Vagina (tissue), 2 donors: ENCODE results near the gene MDM1. TPM values are rescaled to one million over a fixed set of nuclear protein-coding genes. Genes with fewer than 3 reads are reported as not detected.

Experiments
- DNase-seq, 2 donors: peaks; one replicate each; pipeline ENCODE4 v3.0.0-alpha.2; 2017; ENCODE audit errors: extremely low spot score in 2 of 2
- H3K27ac ChIP-seq: fragments of 200-600 bp; sonication (generic); one replicate; pipeline ENCODE4 v1.5.1; 2019
- H3K27me3 ChIP-seq: fragments of 200-600 bp; sonication (generic); one replicate; pipeline ENCODE4 v1.5.1; 2019
- H3K36me3 ChIP-seq, 2 donors: fragments of 200-600 bp; sonication (generic); one replicate each; pipeline ENCODE4 v1.5.1; 2017 to 2019
- H3K4me1 ChIP-seq: fragments of 200-600 bp; sonication (generic); one replicate; pipeline ENCODE4 v1.5.1; 2019
- H3K4me3 ChIP-seq, 2 donors: fragments of 200-600 bp; sonication (generic); 1 replicate in 1 of 2; 2 replicates in 1 of 2; pipeline ENCODE4 v1.5.1; 2016 to 2019
- H3K9me3 ChIP-seq: fragments of 200-600 bp; sonication (generic); one replicate; pipeline ENCODE4 v1.5.1; 2019
- POLR2A ChIP-seq, 2 donors: fragments of 450-650 bp; IDR thresholded peaks; one replicate each; pipeline ENCODE4 v1.6.1; 2017; ENCODE audit warnings: antibody characterized with exemption in 2 of 2, mild to moderate bottlenecking in 2 of 2, moderate library complexity in 2 of 2
- POLR2AphosphoS5 ChIP-seq, 2 donors: sonication (generic); formaldehyde crosslinking; IDR thresholded peaks; one replicate each; pipeline ENCODE4 v1.9.0; 2017; ENCODE audit warnings: antibody characterized with exemption in 2 of 2, mild to moderate bottlenecking in 2 of 2, low read depth in 1 of 2; ENCODE audit not compliant: insufficient read depth in 1 of 2
- intact Hi-C: fragments of 100-400 bp; cut with DNase I; formaldehyde crosslinking; loops from one replicate; pipeline ENCODE4 v1.15.1; 2023
- total RNA-seq: library from RNA; depleted of rRNA; stranded (reverse); fragments of >200 nt; gene quantifications from one replicate; pipeline ENCODE4 v1.2.3, GENCODE V29; 2016
- TF ChIP-seq, protein P1 (sequence below), 3 experiments: fragments of 450-650 bp in 2 of 3; fragments of 200-600 bp in 1 of 3; sonication (generic) in 1 of 3; IDR thresholded peaks; one replicate each; pipeline ENCODE4 v1.5.1; 2017 to 2019; ENCODE audit warnings: antibody characterized with exemption in 3 of 3, mild to moderate bottlenecking in 2 of 3, moderate library complexity in 2 of 3

The MDM1 gene
- total RNA-seq, 1 donor from 2014 or later = 30.0 TPM

DNA sequence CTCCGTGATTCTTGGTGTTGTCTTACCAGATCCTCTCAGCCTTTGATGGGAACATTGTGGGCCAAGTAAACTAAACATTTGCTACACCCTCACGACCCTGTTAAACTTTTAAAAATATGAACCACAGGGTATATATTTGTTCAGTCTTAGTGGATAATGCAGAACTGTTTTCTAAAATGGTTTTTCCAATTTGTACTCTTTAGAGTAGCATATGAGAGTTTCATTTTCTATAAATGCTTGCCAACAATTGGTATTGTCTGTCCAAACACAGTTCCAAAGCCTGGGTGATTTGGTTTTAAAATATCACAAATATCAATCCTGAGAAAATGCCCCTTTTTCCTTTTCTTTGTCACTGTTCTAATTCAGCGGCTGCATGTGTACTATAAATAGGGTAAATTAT lies 72.0 kb downstream of the MDM1 start:
- TF ChIP-seq, protein P1, sequence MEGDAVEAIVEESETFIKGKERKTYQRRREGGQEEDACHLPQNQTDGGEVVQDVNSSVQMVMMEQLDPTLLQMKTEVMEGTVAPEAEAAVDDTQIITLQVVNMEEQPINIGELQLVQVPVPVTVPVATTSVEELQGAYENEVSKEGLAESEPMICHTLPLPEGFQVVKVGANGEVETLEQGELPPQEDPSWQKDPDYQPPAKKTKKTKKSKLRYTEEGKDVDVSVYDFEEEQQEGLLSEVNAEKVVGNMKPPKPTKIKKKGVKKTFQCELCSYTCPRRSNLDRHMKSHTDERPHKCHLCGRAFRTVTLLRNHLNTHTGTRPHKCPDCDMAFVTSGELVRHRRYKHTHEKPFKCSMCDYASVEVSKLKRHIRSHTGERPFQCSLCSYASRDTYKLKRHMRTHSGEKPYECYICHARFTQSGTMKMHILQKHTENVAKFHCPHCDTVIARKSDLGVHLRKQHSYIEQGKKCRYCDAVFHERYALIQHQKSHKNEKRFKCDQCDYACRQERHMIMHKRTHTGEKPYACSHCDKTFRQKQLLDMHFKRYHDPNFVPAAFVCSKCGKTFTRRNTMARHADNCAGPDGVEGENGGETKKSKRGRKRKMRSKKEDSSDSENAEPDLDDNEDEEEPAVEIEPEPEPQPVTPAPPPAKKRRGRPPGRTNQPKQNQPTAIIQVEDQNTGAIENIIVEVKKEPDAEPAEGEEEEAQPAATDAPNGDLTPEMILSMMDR (IDR thresholded peaks at IDR 0.05) = no peak
- TF ChIP-seq POLR2A (IDR thresholded peaks at IDR 0.05) (no peak), POLR2AphosphoS5 (IDR thresholded peaks at IDR 0.05; ENCODE audit: insufficient read depth in 1 of 2, low read depth in 1 of 2) (no peak)
- H3K9me3 ChIP-seq = no peaks in the 10 kb centered on the region
- no peaks in the 10 kb centered on the region for H3K36me3 ChIP-seq
- H3K27me3 ChIP-seq = no peaks in the 10 kb centered on the region
- no peak overlapping the region for H3K4me3 ChIP-seq
- no peak for DNase-seq
- no peaks in the 10 kb centered on the region for H3K4me1 ChIP-seq
- no peak overlapping the region for H3K27ac ChIP-seq
- intact Hi-C loops = no loop called here

DNA sequence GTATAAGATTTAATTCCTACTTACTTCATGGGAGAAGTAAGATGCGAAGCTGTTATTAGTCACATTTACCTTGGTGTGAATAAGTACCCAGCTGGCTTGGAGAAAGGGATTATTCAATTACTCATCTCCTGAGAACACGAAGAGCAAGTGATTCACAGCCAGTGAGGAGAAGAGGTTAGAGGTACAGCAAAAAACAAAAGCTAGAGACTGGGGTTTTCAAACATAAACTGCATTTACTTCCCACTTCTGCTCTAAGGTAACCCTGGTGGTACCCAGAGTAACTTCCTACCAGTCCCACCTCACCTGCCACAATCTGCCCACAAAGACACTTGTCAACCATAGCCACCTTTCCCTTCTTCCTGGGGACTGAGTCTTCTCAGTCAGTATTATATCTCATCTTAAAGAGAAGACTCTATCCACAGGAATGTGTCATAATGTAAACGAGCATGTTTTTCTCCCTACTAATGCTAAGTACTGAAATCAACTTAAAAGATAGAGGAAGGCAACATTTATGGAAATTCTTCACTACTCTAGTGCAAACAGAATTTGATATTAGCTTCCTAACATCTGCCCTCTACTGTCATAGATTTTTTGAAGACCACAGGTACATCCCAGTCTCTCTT lies 72.7 kb downstream of the MDM1 start:
- Histone ChIP-seq H3K4me1 (no peaks in the 10 kb centered on the region), H3K27ac (no peak overlapping the region), H3K27me3 (no peaks in the 10 kb centered on the region), H3K36me3 (no peaks in the 10 kb centered on the region), H3K9me3 (no peaks in the 10 kb centered on the region), H3K4me3 (no peak overlapping the region)
- intact Hi-C loops = no loop called here
- TF ChIP-seq POLR2AphosphoS5 (IDR thresholded peaks at IDR 0.05; ENCODE audit: insufficient read depth in 1 of 2, low read depth in 1 of 2) = peak in 1 of 2 donors; percentile 49
- TF ChIP-seq, protein P1 (IDR thresholded peaks at IDR 0.05) = no peak
- no peak for DNase-seq

- Histone ChIP-seq H3K4me3 (no peak within 1 kb of the TSS), H3K27ac (no peak within 1 kb of the TSS), H3K9me3 (no peaks in the 10 kb centered on the region), H3K27me3 (no peaks in the 10 kb centered on the region), H3K4me1 (no peaks in the 10 kb centered on the region), H3K36me3 (no peaks in the 10 kb centered on the region)
- TF ChIP-seq POLR2AphosphoS5 (IDR thresholded peaks at IDR 0.05; ENCODE audit: insufficient read depth in 1 of 2, low read depth in 1 of 2) (no peak), POLR2A (IDR thresholded peaks at IDR 0.05) (no peak)
- TF ChIP-seq, protein P1 (IDR thresholded peaks at IDR 0.05) = no peak
- intact Hi-C loops = no loop called here
- no peak for DNase-seq
Measured at GRCh38 chr12:68253504-68253903, 78.7 kb downstream of the MDM1 start, which contains the start of gene IL22. Gene IL22, minus strand, starts transcription at chr12:68253604. Its CDS starts 156 bp downstream, at chr12:68253448.

DNA sequence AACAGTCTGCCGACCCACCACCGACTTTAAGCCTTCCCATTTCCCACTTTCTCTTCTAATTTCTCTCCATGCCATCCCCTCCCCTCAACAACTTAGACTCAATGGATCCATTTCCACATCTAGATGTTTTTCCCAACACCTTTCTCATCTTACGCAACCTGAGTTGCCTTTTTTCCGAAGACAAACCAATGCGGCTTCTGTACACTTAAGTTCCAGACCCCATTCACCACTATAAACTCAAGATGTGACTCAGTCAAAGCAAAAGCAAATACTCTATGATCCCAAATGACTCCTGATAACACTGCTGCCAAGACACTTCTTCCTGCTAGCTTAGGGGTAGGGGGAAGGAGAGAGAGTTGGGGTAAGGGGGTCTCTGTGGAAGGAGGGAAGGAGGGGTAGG lies 80.1 kb downstream of the MDM1 start:
- Histone ChIP-seq H3K4me3 (no peak overlapping the region), H3K27me3 (no peaks in the 10 kb centered on the region), H3K9me3 (no peaks in the 10 kb centered on the region), H3K4me1 (no peaks in the 10 kb centered on the region), H3K27ac (no peak overlapping the region), H3K36me3 (no peaks in the 10 kb centered on the region)
- no peak for TF ChIP-seq POLR2A (IDR thresholded peaks at IDR 0.05)
- TF ChIP-seq POLR2AphosphoS5 (IDR thresholded peaks at IDR 0.05; ENCODE audit: insufficient read depth in 1 of 2, low read depth in 1 of 2) = no peak
- TF ChIP-seq, protein P1 (IDR thresholded peaks at IDR 0.05) = no peak
- intact Hi-C loops = no loop called here
- DNase-seq = no peak

DNA sequence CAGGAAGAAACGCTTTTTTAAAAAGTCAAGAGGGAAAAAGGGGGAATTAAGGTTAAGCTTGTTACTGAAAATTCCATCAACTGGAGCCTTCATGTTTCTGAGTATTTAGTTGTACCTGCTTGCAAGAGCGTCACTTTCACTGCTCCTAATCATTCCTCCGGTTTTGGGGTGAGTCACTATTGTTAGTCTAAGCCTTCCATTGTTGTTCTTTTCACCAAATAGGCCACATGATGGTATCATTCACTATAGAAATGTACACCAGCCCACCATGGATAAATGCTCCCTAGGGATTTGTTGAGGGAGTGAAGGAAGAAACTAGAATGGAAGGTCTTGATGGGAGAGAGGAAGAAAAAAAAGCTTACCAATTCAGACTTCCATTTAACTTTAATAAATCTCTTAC lies 81.7 kb downstream of the MDM1 start:
- Histone ChIP-seq H3K4me1 (peaks cover 9% of the 10 kb centered on the region), H3K4me3 (no peak overlapping the region), H3K9me3 (no peaks in the 10 kb centered on the region), H3K27me3 (no peaks in the 10 kb centered on the region), H3K36me3 (no peaks in the 10 kb centered on the region), H3K27ac (no peak overlapping the region)
- no peak for TF ChIP-seq POLR2A (IDR thresholded peaks at IDR 0.05)
- no peak for TF ChIP-seq POLR2AphosphoS5 (IDR thresholded peaks at IDR 0.05; ENCODE audit: insufficient read depth in 1 of 2, low read depth in 1 of 2)
- TF ChIP-seq, protein P1 (IDR thresholded peaks at IDR 0.05) = no peak
- DNase-seq = no peak
- intact Hi-C loops = no loop called here
